GM12873 (cell line): Measurements from ENCODE around the gene BARX1.

Source experiments
- CTCF ChIP-seq: IDR thresholded peaks from 2 replicates; pipeline ENCODE4 v1.5.1; 2012; ENCODE audit warnings: low read depth, mild to moderate bottlenecking, moderate library complexity, low read length, control low read depth; ENCODE audit not compliant: insufficient read depth; ENCODE audit errors: missing control alignments

The BARX1 gene

GRCh38 chr9:93960221-93960970, 5.2 kb upstream of the BARX1 start:
- no peak for TF ChIP-seq CTCF

GRCh38 chr9:93959739-93960154, 4.6 kb upstream of the BARX1 start:
- no peak for TF ChIP-seq CTCF

GRCh38 chr9:93958819-93959682, 3.9 kb upstream of the BARX1 start:
- TF ChIP-seq CTCF: no peak

- no peak for TF ChIP-seq CTCF
These were observed 3.1 kb upstream of the BARX1 start for GRCh38 chr9:93958121-93958818.

GRCh38 chr9:93955981-93956784, 1.0 kb upstream of the BARX1 start:
- no peak for TF ChIP-seq CTCF

GRCh38 chr9:93954434-93955061, 607 bp downstream of the BARX1 start:
- TF ChIP-seq CTCF: no peak
